Superior temporal gyrus (tissue), 1 donor: Measurements from ENCODE around the gene PTCSC3.

ENCODE experiments used
- DNase-seq: peaks from one replicate; pipeline ENCODE4 v3.0.0-alpha.2; 2016; ENCODE audit errors: extremely low spot score

Gene PTCSC3

DNA sequence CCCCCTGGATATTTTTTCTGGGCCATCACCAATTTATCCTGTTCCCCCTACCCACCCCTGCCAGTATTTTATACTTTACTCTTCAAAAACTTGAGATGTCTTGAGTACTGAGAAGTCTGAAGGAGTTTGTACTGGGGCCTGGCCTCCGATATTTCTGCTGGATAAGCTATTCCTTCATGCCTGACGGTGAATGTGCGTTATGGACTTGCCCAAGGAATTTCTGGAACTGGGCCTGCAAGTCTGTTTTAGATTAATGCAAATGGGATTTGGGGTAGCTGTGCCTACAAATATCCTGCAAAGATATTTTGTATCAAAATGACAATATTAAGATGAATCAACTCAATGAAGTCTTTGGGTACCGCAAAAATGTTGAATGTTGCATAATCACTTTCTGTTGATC lies at the start of gene PTCSC3:
TSS of gene PTCSC3 (minus strand) at position 199 of the 400 bp plus-strand sequence.
- DNase-seq: no peak

DNA sequence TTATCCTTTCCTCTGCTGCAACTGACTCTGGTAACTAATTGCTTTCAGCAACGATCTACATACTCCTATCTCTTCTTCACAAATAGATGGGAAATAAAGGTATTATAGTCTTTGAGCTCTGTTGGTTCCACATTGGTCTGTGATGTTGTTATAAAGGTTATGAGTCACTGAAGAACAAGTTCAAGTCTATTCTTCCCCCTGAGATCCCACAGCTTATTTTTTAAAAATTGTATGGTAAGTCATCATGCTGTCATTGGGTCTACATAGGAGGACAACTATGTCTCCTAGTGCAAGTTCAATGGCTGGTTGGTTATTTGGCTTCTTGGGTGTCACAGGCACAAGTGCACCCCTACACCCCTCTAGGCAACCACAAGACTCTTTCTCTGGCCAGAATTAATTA lies 49.6 kb upstream of the PTCSC3 start:
- DNase-seq: no peak

DNA sequence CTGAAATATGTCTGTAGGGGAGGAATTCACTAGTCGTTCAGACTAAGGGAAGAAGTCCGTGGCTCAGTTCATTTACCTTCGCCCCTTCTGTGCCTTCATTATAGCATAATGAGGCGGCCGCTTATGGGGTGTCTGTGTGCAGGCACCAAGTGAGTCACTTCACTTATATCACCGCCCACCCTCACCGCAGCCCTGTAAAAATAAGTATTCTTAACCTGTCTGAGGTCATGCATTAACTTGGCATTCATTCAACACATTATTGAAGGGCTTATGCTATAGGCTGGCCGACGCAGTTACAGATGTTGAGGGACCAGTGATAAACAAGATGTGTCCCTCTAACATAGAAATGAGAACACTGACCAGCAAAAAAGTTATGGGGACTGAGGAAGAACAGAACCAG lies 47.7 kb upstream of the PTCSC3 start:
- no peak for DNase-seq

DNA sequence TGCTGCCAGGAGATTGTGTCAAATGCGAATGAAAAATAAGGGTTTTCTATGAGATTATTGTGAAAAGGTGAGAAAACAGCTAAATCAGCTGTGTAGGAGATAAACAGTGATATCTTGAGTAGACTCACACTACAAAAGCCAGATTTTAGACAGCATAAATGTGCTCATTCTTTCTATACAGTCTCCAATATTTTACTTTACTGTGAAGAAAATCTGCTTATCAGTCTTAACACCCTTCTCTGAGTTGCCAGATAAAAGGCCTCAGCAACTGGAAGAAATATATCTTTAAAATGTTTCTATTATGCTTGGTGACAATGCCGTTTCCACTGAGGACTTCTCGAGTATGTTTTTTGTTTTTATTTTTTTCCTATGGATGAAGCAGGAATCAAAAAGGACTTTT lies 47.0 kb upstream of the PTCSC3 start:
- DNase-seq: no peak

DNA sequence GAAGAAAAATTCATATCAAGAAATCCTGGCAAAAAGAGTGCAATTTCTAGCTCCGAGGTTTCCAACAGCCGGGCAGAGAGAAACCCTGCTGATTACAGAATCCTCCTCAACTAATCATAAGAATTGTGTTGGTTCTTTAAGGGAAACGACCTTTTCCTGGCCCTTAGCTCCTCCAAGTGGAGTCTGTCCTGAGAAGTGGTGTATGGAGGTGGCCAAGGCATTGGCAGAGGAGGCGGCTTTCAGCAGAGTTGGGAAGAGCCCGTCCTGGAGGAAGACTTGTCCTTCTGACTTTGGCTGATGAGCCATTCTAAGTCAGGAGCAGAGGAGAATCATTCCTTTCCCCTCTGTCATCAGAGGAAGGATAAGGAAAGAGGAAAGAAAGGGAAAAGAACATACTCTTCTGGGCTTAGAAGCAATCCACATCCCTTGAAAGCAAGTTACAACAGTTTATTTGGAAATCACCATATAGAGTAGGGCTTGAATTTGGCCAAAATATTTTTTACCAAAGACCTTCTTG lies 46.5 kb upstream of the PTCSC3 start:
- no peak for DNase-seq

DNA sequence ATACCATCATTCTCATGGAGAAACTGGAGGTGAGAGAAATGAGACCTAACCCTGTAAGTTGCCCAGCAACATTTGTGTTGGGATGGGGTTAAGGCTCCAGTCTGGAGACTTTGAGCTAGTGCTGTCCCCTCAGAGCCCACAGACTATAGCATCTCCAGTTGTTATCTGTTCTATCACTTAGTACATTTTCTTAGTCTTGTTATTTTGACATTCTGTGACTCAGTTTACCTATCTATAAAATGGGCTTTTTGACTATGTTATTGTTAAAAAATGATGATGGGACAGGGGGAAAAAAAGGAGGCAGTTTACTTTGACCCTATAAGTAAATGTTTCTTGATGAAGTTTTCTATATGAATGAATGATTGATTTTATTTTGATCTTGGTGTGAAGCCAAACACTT lies 45.8 kb upstream of the PTCSC3 start:
- DNase-seq: no peak

DNA sequence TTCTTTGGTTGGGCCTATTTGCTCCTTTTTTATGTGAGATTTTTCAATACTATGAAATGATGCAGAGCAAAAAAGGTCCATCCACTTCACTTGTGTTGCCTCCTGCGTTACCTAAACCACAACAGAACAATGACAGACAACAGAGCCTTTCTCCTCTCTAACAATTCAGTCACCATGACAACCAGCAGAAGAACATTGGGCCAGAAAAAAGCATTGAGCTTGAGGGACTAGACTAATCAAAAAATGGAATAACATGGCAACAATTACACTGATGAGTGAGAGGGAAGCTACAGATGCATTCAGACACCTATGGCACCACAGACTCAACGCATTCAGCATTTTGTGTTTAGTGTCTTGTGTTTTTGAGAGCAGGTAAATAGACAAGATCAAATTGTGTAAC lies 44.6 kb upstream of the PTCSC3 start:
- DNase-seq: peak; percentile 76

DNA sequence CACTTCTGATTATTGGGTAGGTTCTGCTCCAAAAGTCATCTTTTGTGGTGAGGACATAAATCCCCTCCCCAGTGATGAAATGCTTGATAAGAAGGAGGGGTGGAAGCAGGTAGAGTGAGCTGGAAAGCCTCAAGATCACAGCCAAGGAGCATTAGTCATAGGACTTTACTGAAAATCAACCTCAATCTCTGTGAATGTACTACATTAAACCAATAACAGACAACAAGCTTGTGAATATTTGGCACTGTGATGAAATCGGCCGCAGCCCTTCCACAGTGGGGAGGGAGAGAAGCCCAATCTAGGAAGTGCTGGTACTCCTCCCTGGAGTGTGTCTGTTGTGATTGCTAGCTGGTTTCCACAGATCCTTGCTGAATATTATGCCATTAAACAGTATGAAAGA lies 41.2 kb upstream of the PTCSC3 start:
- DNase-seq: no peak

DNA sequence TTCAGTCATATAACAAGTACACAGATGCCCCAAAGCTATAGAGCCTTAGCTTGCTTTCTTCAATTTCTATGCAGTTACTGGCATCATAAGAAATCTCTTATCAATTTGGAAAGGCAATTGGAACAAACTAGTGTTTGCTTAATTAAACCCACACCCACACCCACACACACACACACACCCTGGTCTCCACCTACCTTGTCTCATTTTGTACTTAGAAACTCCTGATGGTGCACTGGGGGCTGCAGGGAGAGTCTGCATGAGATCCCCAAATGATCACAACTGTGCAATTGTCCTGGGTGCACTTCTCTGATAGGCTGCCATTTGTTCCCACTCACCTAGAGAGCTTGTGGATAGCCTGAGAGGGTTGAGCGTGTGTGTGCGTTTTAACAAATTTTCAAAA lies 40.5 kb upstream of the PTCSC3 start:
- DNase-seq: no peak

DNA sequence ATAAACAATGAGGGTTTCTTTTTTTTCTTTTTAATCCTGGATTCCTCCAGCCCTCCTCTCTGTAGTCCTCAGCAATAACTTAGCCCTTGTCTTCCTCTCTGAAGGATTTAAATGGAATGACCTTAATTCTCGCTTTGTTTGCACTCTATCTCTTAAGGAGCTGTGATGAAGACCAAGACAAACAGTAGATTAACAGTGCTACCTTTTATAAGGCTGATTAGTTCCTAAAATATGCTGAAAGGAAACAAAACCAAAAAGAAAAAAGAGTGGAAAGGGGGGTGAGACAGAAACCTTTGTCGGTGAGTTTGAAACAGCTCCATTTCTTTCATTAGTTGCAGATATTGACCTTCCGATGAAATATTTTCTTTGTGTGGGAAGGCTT lies 38.7 kb upstream of the PTCSC3 start:
- DNase-seq: no peak

DNA sequence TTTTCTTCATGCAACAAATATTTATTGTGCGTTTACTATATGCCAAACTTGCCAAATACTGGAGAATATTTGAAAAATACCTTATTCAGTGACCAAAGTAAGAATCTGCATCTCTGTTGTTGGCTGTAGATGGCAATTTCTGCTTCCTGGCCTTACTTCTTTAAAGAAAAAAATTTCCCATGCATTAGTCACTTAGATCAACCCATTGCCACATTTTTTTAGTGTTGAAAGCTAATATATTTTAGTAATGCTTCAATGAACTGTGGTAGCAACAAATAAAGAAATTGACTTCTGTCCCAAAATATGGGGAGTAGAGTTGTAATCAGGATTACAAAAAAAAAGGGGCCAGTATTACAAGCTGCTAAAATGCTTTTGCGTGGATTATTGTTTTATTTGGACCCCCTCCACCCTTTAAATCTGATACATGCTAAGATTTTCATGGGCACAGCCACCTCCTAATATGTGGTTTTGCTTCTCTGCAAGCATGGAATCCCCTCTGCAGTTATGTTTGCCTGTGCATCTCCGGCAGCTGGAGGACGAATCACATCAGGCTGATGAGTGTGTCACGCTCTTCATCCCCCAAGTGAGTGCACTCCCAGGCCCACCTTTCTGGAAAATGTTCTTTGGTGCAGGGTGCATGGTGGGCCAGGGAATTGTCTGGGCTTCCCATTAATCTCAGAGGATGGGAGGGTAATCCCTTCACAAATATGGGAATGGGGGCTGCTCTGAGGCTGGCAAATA lies 38.1 kb upstream of the PTCSC3 start:
- DNase-seq: no peak

DNA sequence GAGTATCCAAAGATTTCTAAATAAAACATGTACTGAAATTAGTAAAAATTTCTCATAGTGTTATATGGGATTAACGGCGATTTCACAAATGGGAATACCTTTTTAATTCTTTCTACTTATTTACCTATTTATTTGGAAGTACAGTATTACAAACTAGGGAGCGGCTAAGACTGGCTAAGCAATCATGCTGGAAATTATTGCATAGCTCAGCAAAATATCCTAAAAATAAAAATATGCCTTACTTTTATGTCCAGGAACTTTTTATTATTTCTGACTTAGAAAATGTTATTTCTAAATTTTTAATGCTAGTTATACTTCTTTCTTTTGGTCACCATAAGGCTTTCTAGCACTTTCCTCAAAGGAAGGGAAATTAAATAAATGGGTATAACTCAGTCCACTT lies 36.5 kb upstream of the PTCSC3 start:
- no peak for DNase-seq

DNA sequence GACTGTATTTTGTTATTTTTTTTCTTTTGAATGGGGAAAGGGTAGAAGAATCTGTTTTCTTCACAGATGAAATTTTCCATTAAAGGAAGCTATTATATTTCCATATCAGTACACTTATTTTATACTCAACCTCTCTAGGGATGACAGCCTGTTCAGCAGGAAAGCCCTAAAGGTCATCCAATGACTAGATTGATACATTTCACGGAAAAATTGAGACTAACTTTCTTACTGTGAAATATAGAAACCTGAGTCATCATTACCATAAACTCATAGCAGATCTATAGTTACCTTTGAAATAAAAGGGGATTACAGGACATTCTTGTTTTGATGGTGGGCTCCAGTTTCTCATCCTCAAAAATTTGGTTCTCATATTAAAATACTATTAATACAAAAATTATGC lies 36.1 kb upstream of the PTCSC3 start:
- no peak for DNase-seq

DNA sequence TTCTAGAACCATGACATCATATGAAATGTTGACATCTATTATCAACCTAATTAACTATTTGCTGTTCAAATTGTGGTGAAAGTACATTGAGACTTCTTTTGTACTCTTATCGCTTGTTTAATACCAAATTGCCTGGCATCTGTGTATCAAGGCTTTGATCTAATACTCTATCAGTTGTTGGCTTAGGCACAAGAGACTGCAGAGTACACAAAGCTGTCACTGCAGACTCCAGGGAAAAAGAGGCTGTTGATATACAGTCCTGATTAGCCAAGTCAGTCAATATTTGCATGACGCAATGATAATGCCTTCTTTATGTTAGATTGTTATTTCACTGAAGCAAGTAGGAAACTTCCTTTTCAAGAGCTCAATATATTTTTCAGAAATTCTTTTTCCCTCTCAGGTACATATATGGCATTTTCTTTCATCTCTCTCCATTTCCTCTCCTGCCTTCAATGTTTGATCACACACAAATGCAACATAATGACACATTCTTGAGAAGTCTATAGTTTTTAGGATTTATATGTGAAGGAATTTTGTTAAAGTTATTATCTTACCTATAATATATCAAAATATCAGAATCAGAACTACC lies 32.3 kb upstream of the PTCSC3 start:
- no peak for DNase-seq

DNA sequence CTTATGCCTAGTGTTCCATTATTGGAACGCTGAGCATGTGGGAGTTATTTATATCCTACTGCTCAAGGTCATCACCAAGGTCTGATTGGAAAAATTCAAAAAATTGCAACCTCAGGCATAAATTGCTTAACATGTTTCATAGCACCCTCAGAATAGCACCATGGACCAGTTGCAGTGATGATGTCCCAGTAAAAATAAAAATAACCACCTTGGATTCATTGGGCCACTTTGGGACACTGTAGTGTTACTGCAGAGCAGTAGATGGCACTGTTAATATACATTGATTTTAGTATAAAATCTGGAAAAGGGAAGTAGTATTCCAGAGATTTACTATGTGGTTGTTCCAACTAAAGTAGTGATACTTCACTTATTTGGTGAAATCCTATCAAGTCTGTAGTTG lies 31.0 kb upstream of the PTCSC3 start:
- no peak for DNase-seq

DNA sequence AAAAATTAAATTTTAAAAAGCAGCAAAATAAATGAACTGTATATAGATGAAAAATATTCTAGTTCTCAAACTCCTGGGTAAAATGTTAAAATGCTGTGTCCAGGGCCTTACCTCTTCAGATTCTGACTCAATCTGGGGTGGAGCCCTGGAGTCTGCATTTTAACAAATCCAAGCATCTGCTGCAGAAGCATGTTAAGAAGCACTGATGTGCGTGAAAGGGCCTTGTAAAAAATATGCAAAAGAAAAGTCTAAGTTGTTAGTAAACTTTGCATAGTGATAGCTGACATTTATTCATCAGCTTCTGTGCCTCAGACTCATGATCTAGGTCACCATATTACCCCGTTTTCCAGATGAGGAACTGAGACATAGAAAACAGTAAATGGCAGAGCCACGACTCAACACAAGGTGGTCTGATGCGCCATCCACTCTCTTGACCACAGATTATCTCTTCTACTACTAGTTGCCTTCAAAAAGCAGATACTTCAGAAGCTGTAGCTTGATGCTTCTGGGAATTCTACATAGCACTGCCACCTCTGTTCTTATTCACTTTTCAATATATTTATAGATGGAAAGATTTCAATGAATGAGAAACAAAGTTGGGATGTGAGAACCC lies 28.0 kb upstream of the PTCSC3 start:
- no peak for DNase-seq

DNA sequence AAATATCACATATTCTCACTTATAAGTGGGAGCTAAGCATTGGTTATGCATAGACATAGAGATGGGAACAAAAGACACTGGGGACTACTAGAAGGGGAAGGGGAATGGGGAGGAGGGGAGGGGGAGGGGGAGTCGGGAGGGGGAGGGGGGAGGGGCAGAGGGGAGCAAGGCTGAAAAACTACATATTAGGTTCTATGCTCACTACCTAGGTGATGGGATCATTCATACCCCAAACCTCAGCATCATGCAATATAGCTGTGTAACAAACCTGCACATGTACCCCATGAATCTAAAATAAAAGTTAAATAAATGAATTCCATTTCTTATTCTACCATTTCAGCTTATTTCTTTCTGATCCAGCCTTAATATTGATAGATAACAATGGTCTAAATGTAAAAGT lies 21.9 kb upstream of the PTCSC3 start:
- DNase-seq: no peak

DNA sequence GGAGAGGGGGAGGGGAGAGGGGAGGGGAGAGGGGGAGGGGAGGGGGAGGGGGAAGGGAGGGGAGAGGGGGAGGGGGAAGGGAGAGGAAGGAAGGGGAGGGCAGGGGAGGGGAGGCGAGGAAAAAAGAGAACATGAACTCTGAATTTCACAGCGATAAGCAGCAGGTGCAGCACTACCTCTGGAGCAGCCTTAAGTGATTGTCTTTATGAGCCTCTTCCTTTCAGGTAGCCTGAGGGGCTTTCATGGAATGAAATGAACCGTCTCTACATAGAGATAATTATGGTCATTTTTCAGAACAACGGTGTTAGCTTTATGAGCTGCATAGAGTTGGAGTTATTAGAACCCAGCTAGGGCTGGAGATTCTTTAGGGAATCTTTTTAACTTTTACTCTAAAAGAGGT lies 18.1 kb upstream of the PTCSC3 start:
- DNase-seq: no peak

DNA sequence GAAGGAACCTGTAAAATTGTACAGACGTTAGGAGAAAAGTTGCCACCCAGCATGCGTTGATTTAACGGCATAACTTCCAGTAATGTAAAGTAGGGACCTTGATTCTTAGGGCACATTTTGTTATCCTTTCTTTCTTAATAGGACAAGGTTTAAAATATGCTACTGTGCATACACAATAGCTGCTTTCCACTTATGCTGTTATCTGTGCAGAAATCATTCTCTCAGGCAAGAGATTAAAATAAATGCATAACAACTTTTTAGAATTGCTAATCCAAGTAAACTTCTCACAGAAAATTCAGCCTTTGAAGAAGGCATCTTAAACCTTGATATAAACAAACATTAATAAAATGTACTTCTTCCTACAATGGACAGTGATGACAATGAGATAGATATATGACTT lies 16.0 kb upstream of the PTCSC3 start:
- DNase-seq: no peak

DNA sequence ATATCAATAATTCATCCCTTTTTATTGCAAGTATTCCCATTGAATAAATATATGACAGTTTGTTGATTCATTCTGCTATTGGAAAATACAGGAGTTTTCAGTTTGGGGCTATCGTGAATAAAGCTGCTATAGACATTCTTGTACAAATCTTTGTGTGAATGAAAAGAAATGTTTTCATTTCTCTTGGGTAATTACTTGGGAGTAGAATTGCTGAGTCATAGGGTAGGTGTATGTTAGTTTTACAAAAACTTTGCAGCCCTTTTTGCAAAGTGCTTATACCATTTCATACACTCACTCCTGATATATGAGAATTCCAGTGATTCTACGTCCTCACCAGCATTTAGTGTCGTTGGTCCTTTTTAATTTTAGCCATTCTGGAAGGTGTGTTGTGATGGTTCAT lies 6.9 kb upstream of the PTCSC3 start:
- DNase-seq: no peak

DNA sequence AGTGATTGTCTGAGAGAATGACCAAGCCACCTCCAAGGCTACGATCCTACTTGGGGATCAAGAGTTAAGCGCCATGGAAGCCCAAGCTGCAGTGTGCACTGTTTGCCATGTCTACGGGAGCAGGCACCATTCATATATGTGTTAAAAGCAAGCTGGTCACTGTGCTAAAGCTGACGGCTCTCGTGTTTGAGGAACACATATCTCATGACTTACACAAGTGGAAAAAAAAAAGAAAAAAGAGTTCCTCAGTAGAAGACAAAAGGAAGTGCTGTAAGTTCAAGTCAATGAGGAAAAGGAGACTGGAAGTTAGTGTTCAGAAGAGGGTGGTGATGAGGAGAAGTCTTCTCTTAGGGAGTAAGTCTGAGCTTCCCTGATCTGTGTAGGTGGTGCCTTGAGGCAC lies 4.9 kb upstream of the PTCSC3 start:
- no peak for DNase-seq

DNA sequence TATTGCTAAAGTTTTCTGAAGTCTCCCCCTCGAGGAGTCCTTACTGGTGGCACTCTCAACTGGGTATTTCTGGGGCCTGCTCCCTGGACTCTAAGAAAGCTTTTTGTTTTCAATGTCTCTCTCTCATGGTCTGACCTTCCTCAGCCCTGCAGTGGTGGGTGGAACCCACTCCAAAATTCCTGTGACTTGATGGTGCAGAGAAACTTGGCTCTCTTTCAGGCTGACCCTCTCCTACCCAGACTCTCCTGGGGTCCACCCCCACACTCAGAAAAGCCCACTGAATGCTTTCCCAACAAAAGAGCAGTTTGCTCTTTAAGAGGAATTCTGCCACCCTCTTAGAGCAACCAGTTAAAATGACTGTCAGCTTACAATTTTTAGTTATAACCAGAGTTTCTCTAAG lies 967 bp upstream of the PTCSC3 start:
- DNase-seq: no peak

DNA sequence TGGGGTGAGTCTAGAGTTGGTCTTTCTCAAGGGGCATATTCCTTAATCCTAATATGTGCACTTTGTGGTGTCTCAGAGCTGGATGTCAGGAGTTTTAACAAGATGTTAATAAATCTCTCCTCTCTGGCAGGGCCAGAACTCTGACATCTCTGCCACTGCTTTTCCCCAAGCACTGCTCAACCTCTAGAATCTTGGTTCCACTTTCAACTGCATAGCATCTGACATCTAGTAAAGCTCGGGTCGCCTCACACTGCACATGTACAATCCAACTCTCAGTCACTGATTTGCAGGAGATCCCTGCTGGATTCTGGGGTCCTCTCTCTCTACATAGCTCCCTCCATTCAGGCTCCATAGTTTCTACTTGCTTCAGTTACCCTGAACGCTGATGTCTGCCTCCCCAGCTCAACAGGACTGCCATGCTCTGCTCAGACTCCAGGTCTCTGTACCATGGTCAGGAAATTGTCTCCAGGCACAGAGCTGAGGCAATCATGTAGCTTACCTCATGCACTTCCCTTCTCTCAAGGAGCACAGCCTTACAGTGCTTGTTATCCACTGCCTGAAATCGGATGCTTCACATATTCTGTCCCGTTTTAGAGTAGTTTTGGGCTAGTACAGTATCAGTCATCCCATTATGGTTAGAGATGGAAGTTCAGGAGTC lies 1.6 kb downstream of the PTCSC3 start:
- no peak for DNase-seq
